ENCODE results near the gene HELLS.
"Not testable (repeated sequence)": the region's sequence is repeated elsewhere in the genome, so short reads cannot be mapped to it uniquely, and the experiment has no call there.

HELLS gene

GRCh38 chr10:94607111-94607510 lies 61.5 kb downstream of the HELLS start:
- DNase-seq (ENCODE audit: low read depth, low spot score) = no peak

GRCh38 chr10:94608559-94608958 lies 63.0 kb downstream of the HELLS start:
- no peak for DNase-seq (ENCODE audit: low read depth, low spot score)

GRCh38 chr10:94614558-94614957 lies 69.0 kb downstream of the HELLS start:
- no peak for DNase-seq (ENCODE audit: low read depth, low spot score)

GRCh38 chr10:94617389-94617944 lies 71.9 kb downstream of the HELLS start:
- DNase-seq (ENCODE audit: low read depth, low spot score) = no peak

GRCh38 chr10:94622666-94623205 lies 77.1 kb downstream of the HELLS start:
- DNase-seq (ENCODE audit: low read depth, low spot score) = no peak

- no peak for DNase-seq (ENCODE audit: low read depth, low spot score)
Observed at GRCh38 chr10:94623572-94623971, 78.0 kb downstream of the HELLS start.

GRCh38 chr10:94626476-94626875 lies 80.9 kb downstream of the HELLS start:
- DNase-seq (ENCODE audit: low read depth, low spot score) = no peak

GRCh38 chr10:94627511-94627910 lies 81.9 kb downstream of the HELLS start:
- DNase-seq (ENCODE audit: low read depth, low spot score) = no peak

GRCh38 chr10:94630017-94630688 lies 84.6 kb downstream of the HELLS start:
- peak; percentile 3 for DNase-seq (ENCODE audit: low read depth, low spot score)

GRCh38 chr10:94631077-94631875 lies 85.7 kb downstream of the HELLS start:
- DNase-seq (ENCODE audit: low read depth, low spot score) = no peak

GRCh38 chr10:94632954-94633353 lies 87.4 kb downstream of the HELLS start:
- DNase-seq (ENCODE audit: low read depth, low spot score) = no peak

GRCh38 chr10:94638097-94638496 lies 92.5 kb downstream of the HELLS start:
- not testable (repeated sequence) for DNase-seq (ENCODE audit: low read depth, low spot score)

- no peak for DNase-seq (ENCODE audit: low read depth, low spot score)
Observed at GRCh38 chr10:94639902-94640301, 94.3 kb downstream of the HELLS start.

- DNase-seq (ENCODE audit: low read depth, low spot score) = no peak
Observed at GRCh38 chr10:94640562-94640961, 95.0 kb downstream of the HELLS start.

GRCh38 chr10:94641480-94641879 lies 95.9 kb downstream of the HELLS start:
- DNase-seq (ENCODE audit: low read depth, low spot score) = no peak

- DNase-seq (ENCODE audit: low read depth, low spot score) = no peak
Observed at GRCh38 chr10:94644352-94644751, 98.8 kb downstream of the HELLS start.

- no peak for DNase-seq (ENCODE audit: low read depth, low spot score)
Observed at GRCh38 chr10:94645285-94645684, 99.7 kb downstream of the HELLS start.
